K562 (cell line): ENCODE results near the gene BIVM. TPM values are rescaled to one million over a fixed set of nuclear protein-coding genes. Genes with fewer than 3 reads are reported as not detected.
A peak's percentile ranks its signal among the peaks of the same experiment; 100 is the strongest.

Experiments used
- ATAC-seq: fragments of 200-7000 bp; cut with Tn5 transposase; 3 replicates; pipeline ENCODE4 v1.9.1; 2020; ENCODE audit warnings: moderate library complexity
- BruUV-seq: library from RNA; stranded (reverse); fragments of 400-500 nt; replicated peaks from 2 replicates; lab custom pipeline; 2021; lab: Mats Ljungman, UMichigan
- CTCF ChIA-PET: fragments of 300-600 bp; formaldehyde crosslinking; extraction: SDS; loops from one replicate; lab custom pipeline; 2021; ENCODE audit warnings: low intra/inter-chr PET ratio; lab: Yijun Ruan, JAX
- POLR2A ChIA-PET: fragments of 300-600, 350-650 bp; sonication (Branson Sonifier 250); formaldehyde crosslinking; extraction: SDS; loops from one replicate; lab custom pipeline; 2021; ENCODE audit warnings: antibody characterized with exemption, inconsistent platforms; lab: Yijun Ruan, JAX
- DNase-seq, 4 experiments: peaks; one replicate each; pipeline versions ENCODE4 v3.0.0 to v3.0.0-alpha.2; 2011 to 2018; ENCODE audit warnings: low spot score in 3 of 4, mixed read lengths in 3 of 4; ENCODE audit errors: extremely low read depth in 1 of 4
- FAIRE-seq: peaks from 2 replicates; lab custom pipeline; 2011; peaks lifted over from hg19 to GRCh38; lab: Jason Lieb, UNC
- H2AFZ ChIP-seq: 2 replicates; pipeline ENCODE4 v1.6.0; 2011; ENCODE audit warnings: low read depth, low read length, control low read depth, inconsistent platforms
- H3K27ac ChIP-seq: fragments of 200-600 bp; 3 replicates; pipeline ENCODE4 v1.8.0; 2011; ENCODE audit warnings: low read depth, mild to moderate bottlenecking, control low read depth, inconsistent platforms, low read length, moderate library complexity, mixed read lengths; ENCODE audit errors: extremely low read depth
- H3K27me3 ChIP-seq, 2 experiments: fragments of 300-600 bp in 1 of 2; 2 replicates in 1 of 2; 3 replicates in 1 of 2; pipeline versions ENCODE4 v1.6.0 to v1.8.0; 2011; ENCODE audit warnings: inconsistent platforms in 2 of 2, low read length in 2 of 2, mild to moderate bottlenecking in 1 of 2, mixed read lengths in 1 of 2, moderate library complexity in 1 of 2; ENCODE audit not compliant: control insufficient read depth in 2 of 2, insufficient read depth in 2 of 2
- H3K36me3 ChIP-seq: fragments of 300-600 bp; 3 replicates; pipeline ENCODE4 v1.8.0; 2011; ENCODE audit warnings: mild to moderate bottlenecking, low read length, inconsistent platforms; ENCODE audit not compliant: control insufficient read depth, insufficient read depth
- H3K4me1 ChIP-seq, 2 experiments: fragments of 200-600 bp in 1 of 2; replicated peaks in 1 of 2; 2 replicates in 1 of 2; 3 replicates in 1 of 2; pipeline versions ENCODE4 v1.5.1 to v1.8.0; 2011; ENCODE audit warnings: inconsistent platforms in 2 of 2, low read length in 2 of 2, mild to moderate bottlenecking in 1 of 2, mixed read lengths in 1 of 2, moderate library complexity in 1 of 2; ENCODE audit not compliant: control insufficient read depth in 2 of 2, insufficient read depth in 2 of 2
- H3K4me2 ChIP-seq: 2 replicates; pipeline ENCODE4 v1.6.1; 2011; ENCODE audit warnings: low read length, control low read depth, inconsistent platforms, mixed read lengths; ENCODE audit not compliant: insufficient read depth
- H3K4me3 ChIP-seq: fragments of 200-600 bp; sonication (generic), shearing (Covaris generic); 2 replicates; pipeline ENCODE4 v1.5.1; 2016; ENCODE audit warnings: control low read depth, inconsistent platforms
- H3K79me2 ChIP-seq: fragments of 200-600 bp; 3 replicates; pipeline ENCODE4 v1.8.0; 2011; ENCODE audit warnings: low read length, inconsistent platforms; ENCODE audit not compliant: control insufficient read depth, insufficient read depth
- H3K9ac ChIP-seq, 2 experiments: 2 replicates each; pipeline versions ENCODE4 v1.6.0 to v1.6.1; 2011; ENCODE audit warnings: low read depth in 2 of 2, low read length in 2 of 2, control low read depth in 1 of 2, inconsistent platforms in 1 of 2, mild to moderate bottlenecking in 1 of 2, mixed read lengths in 1 of 2; ENCODE audit not compliant: insufficient read depth in 1 of 2
- H3K9me1 ChIP-seq: one replicate; pipeline ENCODE4 v1.6.0; 2011; ENCODE audit warnings: inconsistent platforms, mild to moderate bottlenecking, low read length, moderate library complexity; ENCODE audit not compliant: control insufficient read depth, insufficient read depth
- H3K9me3 ChIP-seq: replicated peaks from 2 replicates; pipeline ENCODE4 v1.5.1; 2011; ENCODE audit warnings: low read depth, low read length, inconsistent platforms; ENCODE audit not compliant: control insufficient read depth, insufficient read depth
- H4K20me1 ChIP-seq: replicated peaks from 2 replicates; pipeline ENCODE4 v1.6.1; 2011; ENCODE audit warnings: low read length, inconsistent platforms, mixed read lengths; ENCODE audit not compliant: control insufficient read depth, insufficient read depth
- FOXA3 ChIP-seq, 2 experiments: fragments of 450-650 bp in 1 of 2; sonication (generic) in 1 of 2; formaldehyde crosslinking; IDR thresholded peaks in 1 of 2; conservative IDR thresholded peaks in 1 of 2; 2 replicates each; pipeline versions ENCODE4 v1.4.0 to v1.8.0; 2020 to 2022; ENCODE audit warnings: mild to moderate bottlenecking in 2 of 2, missing genetic modification reagents in 1 of 2
- YY1 ChIP-seq, 3 experiments: IDR thresholded peaks; 2 replicates each; pipeline ENCODE4 v1.6.1; 2011; ENCODE audit warnings: low read length in 2 of 3, mild to moderate bottlenecking in 2 of 3, moderate library complexity in 2 of 3, borderline replicate concordance in 1 of 3, control low read depth in 1 of 3, low read depth in 1 of 3; ENCODE audit not compliant: insufficient read depth in 3 of 3, insufficient replicate concordance in 2 of 3, control insufficient read depth in 1 of 3, insufficient read length in 1 of 3; ENCODE audit errors: extremely low read depth in 1 of 3
- in situ Hi-C: fragments of 300-500 bp; cut with MboI; formaldehyde crosslinking; loops from 4 replicates; pipeline ENCODE4 v1.15.0; 2018; ENCODE audit warnings: inconsistent platforms, mixed read lengths
- intact Hi-C: fragments of 100-400 bp; cut with micrococcal nuclease; formaldehyde crosslinking; loops from 2 replicates; pipeline ENCODE4 v1.14.2; 2022
- polyA plus RNA-seq, 8 experiments: library from polyadenylated mRNA; depleted of rRNA in 4 of 8; stranded (reverse) in 5 of 8; unstranded in 3 of 8; fragments of >200 nt; fragmentation: Nextera tagmentation in 2 of 8; fragmentation: Illumina TruSeq in 1 of 8; extraction: Ambion mirVana in 2 of 8; extraction: Trizol in 1 of 8; gene quantifications; 2 replicates each; pipeline versions ENCODE4 v1.2.1 to v1.2.3, GENCODE V29; 2011 to 2014; ENCODE audit warnings: inconsistent platforms in 1 of 8, missing spikeins in 1 of 8
- total RNA-seq, 7 experiments: library from RNA; depleted of rRNA in 6 of 7; stranded (reverse); fragments of >200 nt in 6 of 7; fragmentation: Illumina TruSeq in 2 of 7; extraction: Trizol in 2 of 7; gene quantifications; 2 replicates each; pipeline versions ENCODE4 v1.2.1 to v1.2.3, GENCODE V29; 2011 to 2021; ENCODE audit warnings: low replicate concordance in 1 of 7

BIVM gene
- total and polyA plus RNA-seq, 9 of the 15 experiments (the other 6 are each of a cell fraction or from before 2014, with no cell fraction given): 3.6 to 23.1 (median 16.8) TPM

DNA sequence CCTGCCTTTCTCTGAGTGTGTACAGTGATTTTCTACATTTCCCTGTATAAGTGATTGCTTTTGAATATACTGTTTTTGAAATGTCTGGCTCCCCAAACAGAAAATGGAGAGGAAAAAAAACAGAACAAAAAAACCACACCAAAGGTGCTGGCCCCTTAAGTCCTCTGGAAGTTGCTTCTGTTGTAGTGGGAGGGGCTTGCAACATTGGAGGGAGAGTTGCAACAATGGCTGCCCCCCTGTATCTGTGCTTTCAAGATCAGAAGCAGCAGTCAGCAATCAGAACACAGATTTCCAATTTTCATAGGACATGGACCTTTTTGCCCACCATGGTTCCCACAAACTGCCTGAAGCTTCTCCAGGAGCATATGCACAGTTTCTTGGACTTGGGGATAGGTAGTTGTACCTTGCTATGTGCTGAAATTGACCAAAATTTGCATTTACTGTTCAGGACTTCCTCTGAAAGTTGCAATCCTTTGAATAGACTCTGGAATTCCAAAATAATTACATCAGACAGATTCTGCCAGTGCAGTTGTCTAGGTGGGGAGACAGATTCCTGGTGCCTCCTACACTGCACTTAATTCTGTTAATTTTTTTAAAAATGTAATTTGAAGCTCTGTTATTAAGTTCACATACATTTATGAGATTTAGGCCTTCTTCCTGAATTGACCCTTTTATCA, 13.8 kb downstream of the BIVM start:
- Histone ChIP-seq H3K4me1 (no peaks in the 10 kb centered on the region), H3K4me2 (no peak overlapping the region), H4K20me1 (no peaks in the 10 kb centered on the region), H2AFZ (no peak overlapping the region), H3K9me1 (peaks cover 3% of the 10 kb centered on the region), H3K36me3 (peaks cover 30% of the 10 kb centered on the region; the same call in 2 of the 3 replicates), H3K79me2 (peaks cover 46% of the 10 kb centered on the region), H3K4me3 (no peak overlapping the region), H3K9me3 (0 out of 2 replicates have a peak, but pooled peaks cover 3% of the 10 kb centered on the region), H3K9ac (no peak overlapping the region), H3K27me3 (no peaks in the 10 kb centered on the region), H3K27ac (no peak overlapping the region)
- POLR2A ChIA-PET: interaction anchor here (1.0 kb wide), 1 partner anchor 11 kb away, joined by 4 read pairs; no protein-coding TSS in a partner anchor
- TF ChIP-seq YY1 (IDR thresholded peaks at IDR 0.05; ENCODE audit: borderline replicate concordance in 1 of 3, control insufficient read depth in 1 of 3, extremely low read depth in 1 of 3, insufficient read depth in 3 of 3, insufficient read length in 1 of 3, insufficient replicate concordance in 2 of 3, low read depth in 1 of 3, low read length in 2 of 3): peak in 1 of 3 experiments; percentile 45
- no peak for TF ChIP-seq FOXA3 (CRISPR knock-in tag; conservative IDR thresholded peaks at IDR 0.05 in 1 of 2, IDR thresholded peaks at IDR 0.05 in 1 of 2)
- DNase-seq (peak in 2 of 4 experiments; percentile 5), ATAC-seq (peak; percentile 79), FAIRE-seq (no peak)
- no TSS peak for BruUV-seq
- CTCF ChIA-PET: no interaction called here
- intact Hi-C loops: no loop called here
- in situ Hi-C loops: no loop called here
